GM18502 (cell line): ENCODE measurements around the gene PRSS56.
"Not testable (repeated sequence)": the region's sequence is repeated elsewhere in the genome, so short reads cannot be mapped to it uniquely, and the experiment has no call there.

Source experiments
- ATAC-seq: cut with Tn5 transposase; IDR thresholded peaks from one replicate; pipeline ENCODE4 v1.9.1; 2021; ENCODE audit warnings: mild to moderate bottlenecking; ENCODE audit not compliant: unreplicated experiment, poor library complexity

Gene PRSS56

GRCh38 chr2:232523682-232524597, 3.8 kb downstream of the PRSS56 start:
- ATAC-seq: no peak

GRCh38 chr2:232524771-232525170, 4.6 kb downstream of the PRSS56 start:
- no peak for ATAC-seq

GRCh38 chr2:232525199-232525598, 5.0 kb downstream of the PRSS56 start:
- ATAC-seq: no peak

- no peak for ATAC-seq
Measured at GRCh38 chr2:232525791-232526371, 5.7 kb downstream of the PRSS56 start, which contains the start of gene CHRND. Gene CHRND, plus strand, starts transcription at chr2:232526160. Its CDS starts 56 bp downstream, at chr2:232526216.

GRCh38 chr2:232526372-232526941, 6.3 kb downstream of the PRSS56 start:
- ATAC-seq: no peak

GRCh38 chr2:232527905-232528470, 7.8 kb downstream of the PRSS56 start:
- ATAC-seq: no peak

GRCh38 chr2:232528746-232529460, 8.7 kb downstream of the PRSS56 start:
- ATAC-seq: no peak

GRCh38 chr2:232529806-232530547, 9.8 kb downstream of the PRSS56 start:
- ATAC-seq: no peak

GRCh38 chr2:232530626-232531260, 10.6 kb downstream of the PRSS56 start:
- ATAC-seq: no peak

- no peak for ATAC-seq
Measured at GRCh38 chr2:232532419-232532818, 12.2 kb downstream of the PRSS56 start.

- ATAC-seq: not testable (repeated sequence)
Measured at GRCh38 chr2:232532821-232533220, 12.6 kb downstream of the PRSS56 start.

GRCh38 chr2:232533944-232534710, 13.9 kb downstream of the PRSS56 start:
- ATAC-seq: no peak

GRCh38 chr2:232534940-232535651, 14.9 kb downstream of the PRSS56 start:
- no peak for ATAC-seq

- no peak for ATAC-seq
Measured at GRCh38 chr2:232535761-232536530, 15.8 kb downstream of the PRSS56 start.

- ATAC-seq: no peak
Measured at GRCh38 chr2:232537079-232537478, 16.9 kb downstream of the PRSS56 start.

GRCh38 chr2:232537499-232537898, 17.3 kb downstream of the PRSS56 start:
- ATAC-seq: no peak

GRCh38 chr2:232538671-232539070, 18.5 kb downstream of the PRSS56 start:
- ATAC-seq: no peak
